BLaER1 (cell line): ENCODE data around the gene COL4A1.

ENCODE experiments used
- H3K27ac ChIP-seq: shearing (Covaris generic); formaldehyde crosslinking; 2 replicates; pipeline ENCODE4 v1.8.1; 2022
- H3K27me3 ChIP-seq: shearing (Covaris generic); formaldehyde crosslinking; 2 replicates; pipeline ENCODE4 v1.8.1; 2022
- H3K36me3 ChIP-seq: shearing (Covaris generic); formaldehyde crosslinking; 2 replicates; pipeline ENCODE4 v1.8.1; 2022
- H3K4me1 ChIP-seq: shearing (Covaris generic); formaldehyde crosslinking; 2 replicates; pipeline ENCODE4 v1.8.1; 2022
- H3K4me2 ChIP-seq: shearing (Covaris generic); formaldehyde crosslinking; 2 replicates; pipeline ENCODE4 v1.8.1; 2022
- H3K4me3 ChIP-seq: shearing (Covaris generic); formaldehyde crosslinking; 2 replicates; pipeline ENCODE4 v1.8.1; 2022
- H3K9ac ChIP-seq: shearing (Covaris generic); formaldehyde crosslinking; 2 replicates; pipeline ENCODE4 v1.8.1; 2022
- H3K9me3 ChIP-seq: shearing (Covaris generic); formaldehyde crosslinking; 2 replicates; pipeline ENCODE4 v1.8.1; 2022
- H4K20me1 ChIP-seq: shearing (Covaris generic); formaldehyde crosslinking; 2 replicates; pipeline ENCODE4 v1.8.1; 2022
- Cebpa-rat ChIP-seq: shearing (Covaris generic); IDR thresholded peaks from 2 replicates; pipeline ENCODE4 v1.8.1; 2022

Gene COL4A1

GRCh38 chr13:110179116-110179856 lies 127.7 kb downstream of the COL4A1 start:
- no peak overlapping the region for H3K9ac ChIP-seq
- no peak overlapping the region for H3K27ac ChIP-seq
- TF ChIP-seq Cebpa-rat: no peak

GRCh38 chr13:110177790-110178189 lies 129.2 kb downstream of the COL4A1 start:
- Histone ChIP-seq H3K4me1 (no peaks in the 10 kb centered on the region), H3K27me3 (no peaks in the 10 kb centered on the region), H3K4me3 (no peak overlapping the region), H3K27ac (no peak overlapping the region), H4K20me1 (no peaks in the 10 kb centered on the region), H3K36me3 (peaks cover 12% of the 10 kb centered on the region; the same call in 1 of the 2 replicates), H3K9me3 (peaks cover 22% of the 10 kb centered on the region), H3K4me2 (no peak overlapping the region), H3K9ac (no peak overlapping the region)
- no peak for TF ChIP-seq Cebpa-rat

More at GRCh38 chr13:110179116-110179856, 127.7 kb downstream of the COL4A1 start:
- 0 out of 2 replicates have a peak, but pooled peaks cover under 1% of the 10 kb centered on the region for H3K36me3 ChIP-seq
- H3K4me1 ChIP-seq: no peaks in the 10 kb centered on the region
- H3K4me2 ChIP-seq: no peak overlapping the region
- no peaks in the 10 kb centered on the region for H3K27me3 ChIP-seq
- no peaks in the 10 kb centered on the region for H4K20me1 ChIP-seq
- peaks cover 16% of the 10 kb centered on the region for H3K9me3 ChIP-seq
- no peak overlapping the region for H3K4me3 ChIP-seq

DNA sequence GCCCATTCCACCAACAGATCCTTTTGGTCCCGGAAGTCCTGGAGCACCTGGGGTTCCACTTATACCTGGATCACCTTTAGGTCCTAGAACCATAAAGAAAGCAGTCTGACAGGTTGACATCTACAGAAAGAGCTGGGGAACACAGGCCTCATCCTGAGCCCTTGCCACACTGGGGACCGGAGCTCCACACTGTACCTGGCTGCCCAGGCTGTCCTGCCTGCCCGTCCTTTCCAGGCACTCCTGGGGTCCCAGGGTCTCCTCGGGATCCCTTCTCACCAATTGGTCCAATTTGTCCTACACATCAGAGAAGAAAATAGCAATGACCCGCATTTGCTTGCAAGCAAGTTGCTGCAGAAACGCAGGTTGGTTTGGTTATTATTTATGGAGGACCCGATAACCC lies 130.5 kb downstream of the COL4A1 start:
- H3K36me3 ChIP-seq: peaks cover 16% of the 10 kb centered on the region; the same call in 1 of the 2 replicates
- peaks cover 31% of the 10 kb centered on the region for H3K9me3 ChIP-seq
- TF ChIP-seq Cebpa-rat: no peak
- H4K20me1 ChIP-seq: no peaks in the 10 kb centered on the region
- H3K4me1 ChIP-seq: no peaks in the 10 kb centered on the region
- no peak overlapping the region for H3K27ac ChIP-seq
- no peak overlapping the region for H3K9ac ChIP-seq
- no peak overlapping the region for H3K4me3 ChIP-seq
- no peak overlapping the region for H3K4me2 ChIP-seq
- H3K27me3 ChIP-seq: no peaks in the 10 kb centered on the region

- peaks cover 16% of the 10 kb centered on the region; the same call in 1 of the 2 replicates for H3K36me3 ChIP-seq
- no peaks in the 10 kb centered on the region for H3K27me3 ChIP-seq
- peaks cover 31% of the 10 kb centered on the region for H3K9me3 ChIP-seq
- H4K20me1 ChIP-seq: no peaks in the 10 kb centered on the region
- no peak overlapping the region for H3K4me3 ChIP-seq
- H3K4me1 ChIP-seq: no peaks in the 10 kb centered on the region
- no peak for TF ChIP-seq Cebpa-rat
- H3K4me2 ChIP-seq: no peak overlapping the region
- no peak overlapping the region for H3K9ac ChIP-seq
- no peak overlapping the region for H3K27ac ChIP-seq
These were observed 133.6 kb downstream of the COL4A1 start for GRCh38 chr13:110173247-110173818.

DNA sequence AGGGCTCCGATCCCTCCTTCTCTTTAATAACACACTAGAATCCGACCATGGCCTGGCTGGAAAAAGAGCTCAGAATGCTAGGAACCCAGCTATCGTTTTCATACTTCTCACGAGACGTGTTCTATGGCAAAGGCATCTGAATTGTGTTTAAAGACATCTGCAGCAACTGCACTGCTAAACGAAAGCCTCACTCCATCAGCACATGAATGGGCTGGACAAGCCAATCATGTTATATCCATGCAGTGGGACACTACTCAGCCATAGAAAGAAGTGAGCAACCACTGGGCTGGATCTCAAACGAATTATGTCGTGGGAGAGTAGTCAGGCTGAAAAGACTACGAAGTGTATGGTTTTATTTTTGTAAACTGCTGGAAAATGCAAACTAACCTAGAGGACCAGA lies 136.1 kb downstream of the COL4A1 start:
- Histone ChIP-seq H3K4me2 (no peak overlapping the region), H3K27ac (no peak overlapping the region)

GRCh38 chr13:110170020-110170790 lies 136.8 kb downstream of the COL4A1 start:
- Histone ChIP-seq H3K9me3 (peaks cover 31% of the 10 kb centered on the region), H3K4me3 (no peak overlapping the region), H3K4me1 (no peaks in the 10 kb centered on the region), H4K20me1 (no peaks in the 10 kb centered on the region), H3K36me3 (peaks cover 16% of the 10 kb centered on the region; the same call in 1 of the 2 replicates), H3K9ac (no peak overlapping the region), H3K4me2 (no peak overlapping the region), H3K27ac (no peak overlapping the region), H3K27me3 (no peaks in the 10 kb centered on the region)
- TF ChIP-seq Cebpa-rat: no peak

More for the DNA sequence above, 136.1 kb downstream of the COL4A1 start:
- Histone ChIP-seq H3K9ac (no peak overlapping the region), H4K20me1 (no peaks in the 10 kb centered on the region), H3K4me1 (no peaks in the 10 kb centered on the region), H3K4me3 (no peak overlapping the region), H3K27me3 (no peaks in the 10 kb centered on the region), H3K9me3 (peaks cover 31% of the 10 kb centered on the region), H3K36me3 (peaks cover 16% of the 10 kb centered on the region; the same call in 1 of the 2 replicates)
- TF ChIP-seq Cebpa-rat: no peak

- H3K4me3 ChIP-seq: no peak overlapping the region
- no peak overlapping the region for H3K9ac ChIP-seq
- TF ChIP-seq Cebpa-rat: no peak
- no peak overlapping the region for H3K27ac ChIP-seq
- H3K4me2 ChIP-seq: no peak overlapping the region
- peaks cover 27% of the 10 kb centered on the region for H3K9me3 ChIP-seq
- H3K4me1 ChIP-seq: no peaks in the 10 kb centered on the region
- H3K27me3 ChIP-seq: no peaks in the 10 kb centered on the region
- H3K36me3 ChIP-seq: peaks cover 16% of the 10 kb centered on the region; the same call in 1 of the 2 replicates
- H4K20me1 ChIP-seq: no peaks in the 10 kb centered on the region
These were observed 137.7 kb downstream of the COL4A1 start for GRCh38 chr13:110168999-110169933.

DNA sequence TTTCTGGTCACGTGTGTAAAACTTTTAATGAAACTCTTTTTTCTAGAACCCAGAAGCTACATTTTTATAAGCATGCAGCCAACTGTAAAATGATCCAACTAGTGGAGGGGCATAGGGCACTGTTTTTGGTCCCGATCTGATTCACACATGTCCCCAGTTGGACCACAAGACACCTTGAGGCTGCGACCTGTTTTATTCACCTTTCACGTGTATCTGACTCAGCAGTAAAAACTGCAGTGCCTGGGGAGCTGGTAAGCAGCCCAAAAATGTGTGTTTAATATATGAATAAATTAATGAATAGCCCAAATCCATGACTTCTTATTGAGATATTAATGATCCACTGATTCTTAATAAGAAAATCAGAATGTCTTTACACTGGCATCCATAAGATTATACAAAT lies 140.4 kb downstream of the COL4A1 start:
- no peak overlapping the region for H3K27ac ChIP-seq
- H3K36me3 ChIP-seq: no peaks in the 10 kb centered on the region
- TF ChIP-seq Cebpa-rat: no peak
- peaks cover under 1% of the 10 kb centered on the region; the same call in 1 of the 2 replicates for H3K9me3 ChIP-seq
- no peak overlapping the region for H3K9ac ChIP-seq
- H4K20me1 ChIP-seq: no peaks in the 10 kb centered on the region
- no peak overlapping the region for H3K4me3 ChIP-seq
- H3K4me1 ChIP-seq: peaks cover 11% of the 10 kb centered on the region
- no peak overlapping the region for H3K4me2 ChIP-seq
- H3K27me3 ChIP-seq: no peaks in the 10 kb centered on the region

DNA sequence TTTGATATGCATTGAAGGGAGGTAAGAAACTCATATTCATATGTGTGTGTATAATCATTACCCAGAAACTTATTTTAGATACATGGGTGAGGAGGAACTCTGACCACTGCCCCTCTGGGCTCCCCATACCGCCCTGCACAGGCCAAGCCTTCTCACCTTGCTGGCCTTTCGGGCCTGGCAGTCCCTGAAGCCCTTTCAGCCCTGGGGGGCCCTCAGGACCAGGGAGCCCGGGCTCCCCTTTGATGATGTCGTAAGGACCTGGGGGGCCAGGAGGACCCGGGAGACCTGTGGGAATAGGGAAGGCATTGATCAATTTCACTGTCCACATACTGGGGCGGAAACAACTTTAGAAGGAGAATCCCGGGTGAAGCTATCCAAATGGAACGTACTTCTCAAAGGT lies 142.3 kb downstream of the COL4A1 start:
- Histone ChIP-seq H3K27me3 (no peaks in the 10 kb centered on the region), H3K36me3 (no peaks in the 10 kb centered on the region), H3K4me1 (peaks cover 11% of the 10 kb centered on the region), H4K20me1 (no peaks in the 10 kb centered on the region), H3K4me2 (no peak overlapping the region), H3K9me3 (no peaks in the 10 kb centered on the region), H3K9ac (no peak overlapping the region), H3K4me3 (no peak overlapping the region), H3K27ac (no peak overlapping the region)
- TF ChIP-seq Cebpa-rat: no peak
